ENCODE data around the gene WSCD2.

The WSCD2 gene

DNA sequence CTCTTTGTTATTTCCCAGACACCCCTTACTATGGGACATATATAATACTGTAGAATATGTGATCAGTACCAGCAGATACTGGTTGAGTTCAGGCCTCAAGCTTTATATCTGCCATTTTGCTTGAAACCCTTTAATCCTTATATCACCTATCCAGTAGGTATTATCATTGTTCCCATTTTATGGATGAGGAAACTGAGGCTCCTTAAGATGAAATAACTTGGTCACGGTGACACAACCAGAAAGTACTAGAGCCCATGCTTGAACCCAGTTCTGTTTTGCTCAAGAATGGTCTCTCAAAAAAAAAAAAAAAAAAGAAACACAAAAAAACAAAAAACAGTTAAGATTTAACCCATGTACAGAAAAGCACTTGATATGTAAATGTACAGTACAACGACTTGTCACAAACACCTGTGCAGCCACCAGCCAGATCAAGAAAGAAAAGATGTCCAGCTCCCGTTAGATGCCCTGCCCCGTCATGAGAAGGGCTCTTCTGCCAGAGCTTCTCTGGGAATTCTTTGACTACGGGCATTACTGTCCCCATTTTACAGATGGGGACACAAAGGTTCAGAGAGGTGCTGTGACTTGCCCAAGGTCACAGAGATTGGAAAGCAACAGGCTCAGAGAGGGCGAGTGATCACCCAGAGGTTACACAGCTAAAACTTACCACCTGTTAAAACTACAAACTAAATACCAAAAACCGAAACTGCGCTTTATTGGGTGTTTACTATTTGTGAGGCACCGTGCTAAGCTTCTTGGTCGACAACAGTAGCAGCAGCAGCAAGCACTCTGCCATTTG is 669 bp upstream of the WSCD2 start:
- Histone ChIP-seq H3K4me3 (ENCODE audit: low read depth in 1 of 2, low read length in 1 of 2) (no peak overlapping the region), H3K36me3 (no peaks in the 10 kb centered on the region), H3K9me3 (no peaks in the 10 kb centered on the region), H3K27me3 (peaks cover 85% of the 10 kb centered on the region), H3K27ac (no peak overlapping the region), H3K4me1 (ENCODE audit: control insufficient read depth in 1 of 2, insufficient read depth in 1 of 2, low read depth in 1 of 2, low read length in 1 of 2) (no peaks in the 10 kb centered on the region)
- TF ChIP-seq, protein P1, sequence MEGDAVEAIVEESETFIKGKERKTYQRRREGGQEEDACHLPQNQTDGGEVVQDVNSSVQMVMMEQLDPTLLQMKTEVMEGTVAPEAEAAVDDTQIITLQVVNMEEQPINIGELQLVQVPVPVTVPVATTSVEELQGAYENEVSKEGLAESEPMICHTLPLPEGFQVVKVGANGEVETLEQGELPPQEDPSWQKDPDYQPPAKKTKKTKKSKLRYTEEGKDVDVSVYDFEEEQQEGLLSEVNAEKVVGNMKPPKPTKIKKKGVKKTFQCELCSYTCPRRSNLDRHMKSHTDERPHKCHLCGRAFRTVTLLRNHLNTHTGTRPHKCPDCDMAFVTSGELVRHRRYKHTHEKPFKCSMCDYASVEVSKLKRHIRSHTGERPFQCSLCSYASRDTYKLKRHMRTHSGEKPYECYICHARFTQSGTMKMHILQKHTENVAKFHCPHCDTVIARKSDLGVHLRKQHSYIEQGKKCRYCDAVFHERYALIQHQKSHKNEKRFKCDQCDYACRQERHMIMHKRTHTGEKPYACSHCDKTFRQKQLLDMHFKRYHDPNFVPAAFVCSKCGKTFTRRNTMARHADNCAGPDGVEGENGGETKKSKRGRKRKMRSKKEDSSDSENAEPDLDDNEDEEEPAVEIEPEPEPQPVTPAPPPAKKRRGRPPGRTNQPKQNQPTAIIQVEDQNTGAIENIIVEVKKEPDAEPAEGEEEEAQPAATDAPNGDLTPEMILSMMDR (IDR thresholded peaks at IDR 0.05), result no peak

DNA sequence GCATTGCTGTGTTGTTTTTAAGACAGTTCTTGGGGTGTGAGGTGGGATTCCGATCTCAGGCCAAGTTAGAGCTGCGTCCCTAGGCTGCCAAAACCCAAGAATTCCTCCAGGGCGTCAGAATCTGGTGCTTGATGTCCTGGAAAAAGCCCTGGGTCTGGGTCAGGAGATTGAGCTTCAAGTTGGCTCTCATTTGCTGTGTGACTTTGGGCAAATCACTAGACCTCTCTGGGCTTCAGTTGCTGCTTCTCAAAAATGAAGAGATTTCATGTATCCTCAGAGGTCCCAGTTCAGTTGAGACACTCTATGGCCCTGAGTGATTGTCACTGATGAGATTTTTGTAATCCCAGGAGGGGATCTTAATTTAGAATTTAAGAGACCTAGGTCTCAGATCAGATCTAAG is 1.9 kb downstream of the WSCD2 start:
- Histone ChIP-seq H3K27me3 (peaks cover 84% of the 10 kb centered on the region), H3K4me3 (ENCODE audit: low read depth in 1 of 2, low read length in 1 of 2) (no peak overlapping the region), H3K36me3 (no peaks in the 10 kb centered on the region), H3K4me1 (ENCODE audit: control insufficient read depth in 1 of 2, insufficient read depth in 1 of 2, low read depth in 1 of 2, low read length in 1 of 2) (no peaks in the 10 kb centered on the region), H3K27ac (no peak overlapping the region), H3K9me3 (no peaks in the 10 kb centered on the region)
- TF ChIP-seq, protein P1 (IDR thresholded peaks at IDR 0.05), result no peak

DNA sequence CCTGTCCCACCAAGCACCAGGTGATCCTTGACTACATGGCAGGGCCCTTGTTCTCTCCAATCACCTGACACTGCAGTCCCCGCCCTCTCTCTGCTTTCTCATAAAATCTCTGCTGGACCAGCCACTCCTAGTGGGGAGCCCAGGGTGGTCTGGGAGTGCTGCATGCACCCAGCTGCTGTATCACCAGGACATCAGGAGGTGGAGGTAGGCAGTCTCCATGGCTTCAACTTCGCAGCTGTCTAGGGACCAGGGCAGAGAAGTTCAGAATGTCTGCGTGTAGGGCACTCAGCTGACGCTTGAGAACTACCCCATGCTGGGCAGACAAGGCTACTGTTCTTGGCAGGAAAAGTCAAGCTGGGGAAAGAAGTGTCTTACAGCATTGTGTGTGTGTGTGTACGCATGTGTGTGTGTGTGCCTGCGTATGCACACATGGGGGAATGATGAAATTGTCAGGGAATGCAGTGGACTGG is 2.6 kb downstream of the WSCD2 start:
- Histone ChIP-seq H3K4me3 (ENCODE audit: low read depth in 1 of 2, low read length in 1 of 2) (no peak overlapping the region), H3K4me1 (ENCODE audit: control insufficient read depth in 1 of 2, insufficient read depth in 1 of 2, low read depth in 1 of 2, low read length in 1 of 2) (no peaks in the 10 kb centered on the region), H3K9me3 (no peaks in the 10 kb centered on the region), H3K27ac (no peak overlapping the region), H3K36me3 (no peaks in the 10 kb centered on the region), H3K27me3 (peaks cover 78% of the 10 kb centered on the region)
- TF ChIP-seq, protein P1 (IDR thresholded peaks at IDR 0.05), result no peak

DNA sequence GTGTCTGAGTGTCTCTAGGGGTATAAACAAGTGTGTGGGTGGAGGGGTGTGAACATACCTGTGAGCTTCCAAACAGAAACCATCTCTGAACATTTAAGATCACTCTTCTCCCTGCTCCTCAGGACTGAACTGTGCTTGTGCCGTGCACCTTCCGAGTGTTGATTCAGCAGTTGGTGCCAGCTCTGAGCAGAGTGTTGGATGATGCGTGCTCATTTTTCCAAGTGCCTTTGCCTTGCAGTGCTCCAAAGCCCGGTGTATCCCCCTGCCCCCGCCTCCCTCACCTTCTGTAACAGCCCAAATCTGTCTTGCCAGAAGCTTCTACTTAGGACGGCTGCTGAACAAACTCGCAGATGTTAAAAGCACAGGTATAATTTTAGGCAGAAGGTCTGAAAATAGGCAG is 4.4 kb downstream of the WSCD2 start:
- Histone ChIP-seq H3K27me3 (peaks cover 60% of the 10 kb centered on the region), H3K36me3 (no peaks in the 10 kb centered on the region), H3K4me3 (ENCODE audit: low read depth in 1 of 2, low read length in 1 of 2) (no peak overlapping the region), H3K9me3 (no peaks in the 10 kb centered on the region), H3K4me1 (ENCODE audit: control insufficient read depth in 1 of 2, insufficient read depth in 1 of 2, low read depth in 1 of 2, low read length in 1 of 2) (no peaks in the 10 kb centered on the region), H3K27ac (no peak overlapping the region)
- TF ChIP-seq, protein P1 (IDR thresholded peaks at IDR 0.05), result no peak

DNA sequence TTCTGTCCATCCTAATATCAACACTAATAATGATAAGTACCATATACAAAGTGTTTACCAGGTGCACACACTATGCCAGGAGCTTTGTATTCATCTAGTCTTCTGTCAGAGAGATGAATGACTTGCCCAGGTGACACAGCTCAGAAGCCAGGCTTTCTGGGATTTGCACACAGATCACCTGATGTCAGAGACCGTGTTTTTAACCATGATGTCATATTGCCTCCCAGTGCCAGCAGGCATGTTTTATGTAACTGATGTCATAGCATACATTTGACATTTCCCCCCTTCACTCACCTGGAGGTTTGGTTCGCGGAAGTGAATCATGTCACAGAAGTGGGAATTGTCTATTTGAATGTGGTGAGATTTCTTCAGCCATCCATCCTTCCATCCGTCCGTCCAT is 5.7 kb downstream of the WSCD2 start:
- Histone ChIP-seq H3K4me1 (ENCODE audit: control insufficient read depth in 1 of 2, insufficient read depth in 1 of 2, low read depth in 1 of 2, low read length in 1 of 2) (no peaks in the 10 kb centered on the region), H3K27me3 (peaks cover 47% of the 10 kb centered on the region), H3K4me3 (ENCODE audit: low read depth in 1 of 2, low read length in 1 of 2) (no peak overlapping the region), H3K36me3 (no peaks in the 10 kb centered on the region), H3K9me3 (no peaks in the 10 kb centered on the region), H3K27ac (no peak overlapping the region)
- TF ChIP-seq, protein P1 (IDR thresholded peaks at IDR 0.05), result no peak
